Measurements from ENCODE around the gene FMN1.

The FMN1 gene

GRCh38 chr15:33152502-33153109, 41.9 kb downstream of the FMN1 start:
- no peak for TF ChIP-seq CTCF (IDR thresholded peaks at IDR 0.05; ENCODE audit: borderline replicate concordance, control extremely low read depth, extremely low read depth, insufficient read depth, missing control alignments)
- no peak for DNase-seq (ENCODE audit: low spot score)
- in situ Hi-C loops (cut with MboI; ENCODE audit: low sequenced_read_pairs, unreplicated experiment), result no loop called here

- in situ Hi-C loops (cut with MboI; ENCODE audit: low sequenced_read_pairs, unreplicated experiment), result no loop called here
- DNase-seq (ENCODE audit: low spot score), result no peak
- no peak for TF ChIP-seq CTCF (IDR thresholded peaks at IDR 0.05; ENCODE audit: borderline replicate concordance, control extremely low read depth, extremely low read depth, insufficient read depth, missing control alignments)
These were observed 43.5 kb downstream of the FMN1 start for GRCh38 chr15:33150971-33151370.

- TF ChIP-seq CTCF (IDR thresholded peaks at IDR 0.05; ENCODE audit: borderline replicate concordance, control extremely low read depth, extremely low read depth, insufficient read depth, missing control alignments), result no peak
- DNase-seq (ENCODE audit: low spot score), result no peak
- in situ Hi-C loops (cut with MboI; ENCODE audit: low sequenced_read_pairs, unreplicated experiment), result no loop called here
These were observed 44.0 kb downstream of the FMN1 start for GRCh38 chr15:33150431-33150941.

GRCh38 chr15:33149919-33150318, 44.6 kb downstream of the FMN1 start:
- in situ Hi-C loops (cut with MboI; ENCODE audit: low sequenced_read_pairs, unreplicated experiment), result no loop called here
- DNase-seq (ENCODE audit: low spot score), result no peak
- TF ChIP-seq CTCF (IDR thresholded peaks at IDR 0.05; ENCODE audit: borderline replicate concordance, control extremely low read depth, extremely low read depth, insufficient read depth, missing control alignments), result no peak

GRCh38 chr15:33148129-33148751, 46.3 kb downstream of the FMN1 start:
- no peak for TF ChIP-seq CTCF (IDR thresholded peaks at IDR 0.05; ENCODE audit: borderline replicate concordance, control extremely low read depth, extremely low read depth, insufficient read depth, missing control alignments)
- no peak for DNase-seq (ENCODE audit: low spot score)
- in situ Hi-C loops (cut with MboI; ENCODE audit: low sequenced_read_pairs, unreplicated experiment), result no loop called here

GRCh38 chr15:33146051-33146450, 48.5 kb downstream of the FMN1 start:
- in situ Hi-C loops (cut with MboI; ENCODE audit: low sequenced_read_pairs, unreplicated experiment), result no loop called here
- no peak for DNase-seq (ENCODE audit: low spot score)
- no peak for TF ChIP-seq CTCF (IDR thresholded peaks at IDR 0.05; ENCODE audit: borderline replicate concordance, control extremely low read depth, extremely low read depth, insufficient read depth, missing control alignments)
